HepG2 (cell line): ENCODE measurements around the gene AIDA. TPM values are rescaled to one million over a fixed set of nuclear protein-coding genes. Genes with fewer than 3 reads are reported as not detected.

Experiments used
- E2F2 ChIP-seq: sonication (generic); formaldehyde crosslinking; IDR thresholded peaks from 2 replicates; pipeline ENCODE4 v1.4.0; 2020; ENCODE audit warnings: missing genetic modification reagents, borderline replicate concordance
- GFI1 ChIP-seq: sonication (generic); formaldehyde crosslinking; IDR thresholded peaks from 2 replicates; pipeline ENCODE4 v1.5.0; 2020; ENCODE audit warnings: missing genetic modification reagents, mild to moderate bottlenecking, borderline replicate concordance
- HMG20B ChIP-seq: conservative IDR thresholded peaks from 2 replicates; pipeline ENCODE4 v1.6.1; 2016; ENCODE audit warnings: missing genetic modification reagents, missing compliant biosample characterization
- IRX3 ChIP-seq: sonication (generic); formaldehyde crosslinking; IDR thresholded peaks from 2 replicates; pipeline ENCODE4 v1.8.1; 2023; ENCODE audit warnings: mild to moderate bottlenecking, low read depth, missing genetic modification reagents, borderline replicate concordance
- KAT8 ChIP-seq: IDR thresholded peaks from 2 replicates; pipeline ENCODE4 v1.6.1; 2016; ENCODE audit warnings: missing genetic modification reagents, missing compliant biosample characterization
- KDM5A ChIP-seq: fragments of 200-600 bp; sonication (generic); IDR thresholded peaks from 2 replicates; pipeline ENCODE4 v1.7.0; 2018; ENCODE audit warnings: antibody characterized with exemption, mild to moderate bottlenecking, low read length, borderline replicate concordance
- PBX2 ChIP-seq: IDR thresholded peaks from 2 replicates; pipeline ENCODE4 v1.6.1; 2016; ENCODE audit warnings: control low read depth
- RBAK ChIP-seq: sonication (generic); formaldehyde crosslinking; IDR thresholded peaks from 2 replicates; pipeline ENCODE4 v1.5.1; 2020; ENCODE audit warnings: mild to moderate bottlenecking, missing genetic modification reagents
- SIX1 ChIP-seq: sonication (generic); formaldehyde crosslinking; IDR thresholded peaks from 2 replicates; pipeline ENCODE4 v1.4.0; 2020; ENCODE audit warnings: missing genetic modification reagents, borderline replicate concordance
- SMARCE1 ChIP-seq: fragments of 450-650 bp; IDR thresholded peaks from 2 replicates; pipeline ENCODE4 v1.6.1; 2017; ENCODE audit warnings: borderline replicate concordance
- STAT5B ChIP-seq: sonication (generic); formaldehyde crosslinking; IDR thresholded peaks from 2 replicates; pipeline ENCODE4 v1.4.0; 2020; ENCODE audit warnings: missing genetic modification reagents
- ZNF230 ChIP-seq: sonication (generic); formaldehyde crosslinking; IDR thresholded peaks from 2 replicates; pipeline ENCODE4 v1.4.0; 2020; ENCODE audit warnings: mild to moderate bottlenecking, missing genetic modification reagents
- ZNF407 ChIP-seq: sonication (generic); formaldehyde crosslinking; IDR thresholded peaks from one replicate; pipeline ENCODE4 v1.5.1; 2020; ENCODE audit warnings: mild to moderate bottlenecking, missing genetic modification reagents; ENCODE audit errors: not compliant biosample characterization
- ZNF484 ChIP-seq: sonication (generic); formaldehyde crosslinking; IDR thresholded peaks from 2 replicates; pipeline ENCODE4 v1.5.1; 2020; ENCODE audit warnings: mild to moderate bottlenecking, low read depth, missing genetic modification reagents, borderline replicate concordance
- ZNF503 ChIP-seq: sonication (generic); formaldehyde crosslinking; IDR thresholded peaks from 2 replicates; pipeline ENCODE4 v1.4.0; 2020; ENCODE audit warnings: missing genetic modification reagents
- ZNF615 ChIP-seq: sonication (generic); formaldehyde crosslinking; IDR thresholded peaks from 2 replicates; pipeline ENCODE4 v1.5.0; 2020; ENCODE audit warnings: mild to moderate bottlenecking, missing genetic modification reagents, borderline replicate concordance
- polyA plus RNA-seq, 8 experiments: library from polyadenylated mRNA; depleted of rRNA in 3 of 8; stranded (reverse) in 7 of 8; unstranded in 1 of 8; fragments of >200 nt; fragmentation: Illumina TruSeq in 4 of 8; extraction: Trizol in 4 of 8; gene quantifications; 2 replicates each; pipeline versions ENCODE4 v1.2.1 to v1.2.3, GENCODE V29; 2011 to 2016; ENCODE audit warnings: low read depth in 4 of 8, missing spikeins in 1 of 8, mixed read lengths in 1 of 8; ENCODE audit not compliant: insufficient read depth in 1 of 8
- total RNA-seq, 5 experiments: library from RNA; depleted of rRNA; stranded (reverse); fragments of >200 nt; fragmentation: Illumina TruSeq; extraction: Trizol; gene quantifications; 2 replicates each; pipeline ENCODE4 v1.2.3, GENCODE V29; 2016; ENCODE audit warnings: low read depth in 1 of 5

Gene AIDA
- total and polyA plus RNA-seq, 2 of the 13 experiments (the other 11 are each of a cell fraction or from before 2014, with no cell fraction given), result 17.5 to 35.4 TPM

- TF ChIP-seq IRX3 (no peak), KDM5A (peak; percentile 22; the same call in 1 of the 2 replicates), ZNF615 (CRISPR knock-in tag) (no peak), SMARCE1 (no peak), STAT5B (no peak), E2F2 (CRISPR knock-in tag) (no peak), ZNF484 (no peak), KAT8 (CRISPR knock-in tag) (peak; percentile 91), PBX2 (no peak), HMG20B (CRISPR knock-in tag) (no peak), GFI1 (CRISPR knock-in tag) (no peak), ZNF230 (CRISPR knock-in tag) (no peak), ZNF503 (0 out of 2 replicates have a peak, but pooled peaks have one; percentile 22), ZNF407 (CRISPR knock-in tag) (no peak), RBAK (no peak), SIX1 (CRISPR knock-in tag) (no peak)
Measured at GRCh38 chr1:222713091-222713961, 1.0 kb upstream of the AIDA start (continued).
